ENCODE data around the gene MED15. TPM values are rescaled to one million over a fixed set of nuclear protein-coding genes. Genes with fewer than 3 reads are reported as not detected.
"Not testable (repeated sequence)": the region's sequence is repeated elsewhere in the genome, so short reads cannot be mapped to it uniquely, and the experiment has no call there.

The MED15 gene
- total RNA-seq, 1 donor from 2014 or later: 105 TPM

DNA sequence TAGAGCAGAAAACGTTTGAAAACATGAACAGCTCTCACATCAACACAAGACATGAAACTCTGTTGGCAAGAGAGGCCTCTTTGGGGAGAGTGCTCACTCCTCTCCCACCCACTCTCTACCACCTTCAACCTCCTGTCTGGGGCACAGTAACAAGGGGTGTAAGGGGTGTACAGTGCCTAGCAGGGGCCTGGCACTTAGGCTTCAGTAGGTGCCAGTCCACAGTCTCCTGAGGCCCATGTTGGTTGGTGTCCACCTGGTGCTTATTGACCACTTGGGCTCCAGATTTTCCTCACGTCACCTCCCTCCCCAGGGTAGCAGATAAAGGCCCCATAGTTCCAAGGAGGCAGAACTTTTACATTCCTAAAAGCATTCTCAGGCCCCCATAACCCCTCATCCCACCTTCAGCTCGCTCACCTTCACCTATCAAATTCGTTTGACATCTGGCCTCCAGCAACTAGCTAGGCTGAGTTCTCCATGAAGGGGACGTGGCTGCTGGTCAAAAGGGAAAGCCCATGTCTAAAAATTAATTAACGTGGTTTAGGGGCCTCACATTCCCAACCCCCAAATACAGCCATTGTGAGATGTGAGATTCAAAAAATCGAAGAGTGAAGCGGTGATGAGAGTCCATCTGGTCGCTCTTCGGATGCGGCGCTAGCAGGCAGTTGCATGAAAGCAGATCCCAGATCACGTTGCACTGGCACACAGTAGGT, 712 bp upstream of the MED15 start:
- Histone ChIP-seq H3K4me3 (peak overlapping the region; percentile 92), H3K27ac (peak overlapping the region; percentile 97), H3K4me1 (peaks cover 37% of the 10 kb centered on the region), H3K27me3 (ENCODE audit: low read depth) (no peaks in the 10 kb centered on the region), H3K9me3 (no peaks in the 10 kb centered on the region), H3K36me3 (peaks cover under 1% of the 10 kb centered on the region)
- TF ChIP-seq CTCF (IDR thresholded peaks at IDR 0.05): no peak
- intact Hi-C loops (cut with DNase I): no loop called here
- DNase-seq: no peak
- ATAC-seq: no peak

GRCh38 chr22:20508067-20508755, 801 bp downstream of the MED15 start:
- intact Hi-C loops (cut with DNase I); H3K9me3 ChIP-seq; H3K27me3 ChIP-seq (ENCODE audit: low read depth); H3K36me3 ChIP-seq; DNase-seq: not testable (repeated sequence)
- Histone ChIP-seq H3K4me3 (peak overlapping the region; percentile 92), H3K27ac (peak overlapping the region; percentile 97), H3K4me1 (peaks cover 44% of the 10 kb centered on the region)
- ATAC-seq: peak; percentile 1 to 2

GRCh38 chr22:20508815-20509271, 1.4 kb downstream of the MED15 start:
- ATAC-seq (peak; percentile 13 to 15), DNase-seq (no peak)
- TF ChIP-seq CTCF (IDR thresholded peaks at IDR 0.05): no peak
- H3K36me3 ChIP-seq: peaks cover 2% of the 10 kb centered on the region
- intact Hi-C loops (cut with DNase I): no loop called here
- H3K4me1 ChIP-seq: peaks cover 49% of the 10 kb centered on the region
- peak overlapping the region; percentile 97 for H3K27ac ChIP-seq
- peak overlapping the region; percentile 92 for H3K4me3 ChIP-seq
- H3K27me3 ChIP-seq (ENCODE audit: low read depth): no peaks in the 10 kb centered on the region
- H3K9me3 ChIP-seq: no peaks in the 10 kb centered on the region

GRCh38 chr22:20509344-20510047, 2.1 kb downstream of the MED15 start:
- Histone ChIP-seq H3K9me3 (no peaks in the 10 kb centered on the region), H3K4me3 (peak overlapping the region; percentile 92), H3K4me1 (peaks cover 55% of the 10 kb centered on the region), H3K27ac (peak overlapping the region; percentile 97), H3K36me3 (peaks cover 8% of the 10 kb centered on the region), H3K27me3 (ENCODE audit: low read depth) (no peaks in the 10 kb centered on the region)
- peak; percentile 80 for DNase-seq
- intact Hi-C loops (cut with DNase I): no loop called here
- TF ChIP-seq CTCF (IDR thresholded peaks at IDR 0.05): no peak
- ATAC-seq: peak; percentile 76 to 85

- H3K36me3 ChIP-seq: peaks cover 12% of the 10 kb centered on the region
- ATAC-seq (no peak), DNase-seq (no peak)
- H3K27me3 ChIP-seq (ENCODE audit: low read depth): no peaks in the 10 kb centered on the region
- H3K27ac ChIP-seq: peak overlapping the region; percentile 97
- peaks cover 63% of the 10 kb centered on the region for H3K4me1 ChIP-seq
- intact Hi-C loops (cut with DNase I): no loop called here
- TF ChIP-seq CTCF (IDR thresholded peaks at IDR 0.05): no peak
- no peak overlapping the region for H3K4me3 ChIP-seq
- H3K9me3 ChIP-seq: no peaks in the 10 kb centered on the region
Observed at GRCh38 chr22:20510811-20511577, 3.6 kb downstream of the MED15 start.
